Activated naive CD8-positive, alpha-beta T cell (primary cell): Measurements from ENCODE around the gene CRYBB3.

ENCODE experiments used
- H3K27ac Mint-ChIP-seq: one replicate; pipeline ENCODE4 v1.8.0; 2021; ENCODE audit warnings: mixed read lengths
- H3K27me3 Mint-ChIP-seq: one replicate; pipeline ENCODE4 v1.8.0; 2021; ENCODE audit warnings: mixed read lengths
- H3K36me3 Mint-ChIP-seq: one replicate; pipeline ENCODE4 v1.8.0; 2021; ENCODE audit warnings: mixed read lengths
- H3K4me1 Mint-ChIP-seq: one replicate; pipeline ENCODE4 v1.8.0; 2021; ENCODE audit warnings: low read depth, mixed read lengths
- H3K4me3 Mint-ChIP-seq: one replicate; pipeline ENCODE4 v1.8.0; 2021; ENCODE audit warnings: mild to moderate bottlenecking, mixed read lengths
- H3K9me3 Mint-ChIP-seq: one replicate; pipeline ENCODE4 v1.8.0; 2021; ENCODE audit warnings: low read depth, mixed read lengths

The CRYBB3 gene

GRCh38 chr22:25199731-25200520, at the start of gene CRYBB3:
CRYBB3 (plus strand) TSS chr22:25199858; CDS start chr22:25201397, 1,539 bp downstream.
- H3K4me3 Mint-ChIP-seq, result no peak within 1 kb of the TSS
- no peaks in the 10 kb centered on the region for H3K36me3 Mint-ChIP-seq
- no peaks in the 10 kb centered on the region for H3K4me1 Mint-ChIP-seq
- H3K27me3 Mint-ChIP-seq, result no peaks in the 10 kb centered on the region
- no peaks in the 10 kb centered on the region for H3K9me3 Mint-ChIP-seq
- H3K27ac Mint-ChIP-seq, result no peak within 1 kb of the TSS

- Mint-ChIP-seq H3K27me3 (no peaks in the 10 kb centered on the region), H3K4me3 (no peak overlapping the region), H3K4me1 (no peaks in the 10 kb centered on the region), H3K36me3 (no peaks in the 10 kb centered on the region), H3K9me3 (no peaks in the 10 kb centered on the region), H3K27ac (no peak overlapping the region)
Observed at GRCh38 chr22:25153961-25154666, 45.5 kb upstream of the CRYBB3 start.

- no peaks in the 10 kb centered on the region for H3K4me1 Mint-ChIP-seq
- H3K27ac Mint-ChIP-seq, result no peak overlapping the region
- H3K36me3 Mint-ChIP-seq, result no peaks in the 10 kb centered on the region
- H3K4me3 Mint-ChIP-seq, result no peak overlapping the region
- no peaks in the 10 kb centered on the region for H3K27me3 Mint-ChIP-seq
- no peaks in the 10 kb centered on the region for H3K9me3 Mint-ChIP-seq
Observed at GRCh38 chr22:25154667-25154999, 45.0 kb upstream of the CRYBB3 start.

DNA sequence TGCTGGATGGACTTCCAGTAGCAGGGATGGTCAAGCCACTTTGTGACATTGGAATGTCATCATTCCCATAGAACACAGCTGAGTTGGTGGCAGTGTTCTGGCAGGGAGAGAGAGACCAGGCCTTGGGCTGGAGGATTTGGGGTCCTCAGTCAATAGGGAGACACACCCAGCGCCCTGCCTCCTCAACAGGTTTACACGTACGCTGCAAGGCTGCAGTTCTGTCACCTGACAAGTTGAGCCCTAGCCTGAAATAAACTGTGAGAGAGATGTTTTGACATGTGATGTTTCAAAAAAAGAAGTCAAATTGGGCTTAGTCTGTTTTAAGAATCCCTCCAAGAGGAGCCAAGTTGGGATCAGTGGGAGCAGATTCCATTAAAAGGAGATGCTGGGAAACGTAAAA, 42.9 kb upstream of the CRYBB3 start:
- no peaks in the 10 kb centered on the region for H3K9me3 Mint-ChIP-seq
- no peaks in the 10 kb centered on the region for H3K27me3 Mint-ChIP-seq
- H3K4me3 Mint-ChIP-seq, result no peak overlapping the region
- H3K4me1 Mint-ChIP-seq, result no peaks in the 10 kb centered on the region
- H3K36me3 Mint-ChIP-seq, result no peaks in the 10 kb centered on the region
- H3K27ac Mint-ChIP-seq, result no peak overlapping the region

GRCh38 chr22:25159028-25159427, 40.6 kb upstream of the CRYBB3 start:
- no peak overlapping the region for H3K27ac Mint-ChIP-seq
- H3K9me3 Mint-ChIP-seq, result no peaks in the 10 kb centered on the region
- H3K4me1 Mint-ChIP-seq, result no peaks in the 10 kb centered on the region
- no peak overlapping the region for H3K4me3 Mint-ChIP-seq
- H3K27me3 Mint-ChIP-seq, result no peaks in the 10 kb centered on the region
- no peaks in the 10 kb centered on the region for H3K36me3 Mint-ChIP-seq

DNA sequence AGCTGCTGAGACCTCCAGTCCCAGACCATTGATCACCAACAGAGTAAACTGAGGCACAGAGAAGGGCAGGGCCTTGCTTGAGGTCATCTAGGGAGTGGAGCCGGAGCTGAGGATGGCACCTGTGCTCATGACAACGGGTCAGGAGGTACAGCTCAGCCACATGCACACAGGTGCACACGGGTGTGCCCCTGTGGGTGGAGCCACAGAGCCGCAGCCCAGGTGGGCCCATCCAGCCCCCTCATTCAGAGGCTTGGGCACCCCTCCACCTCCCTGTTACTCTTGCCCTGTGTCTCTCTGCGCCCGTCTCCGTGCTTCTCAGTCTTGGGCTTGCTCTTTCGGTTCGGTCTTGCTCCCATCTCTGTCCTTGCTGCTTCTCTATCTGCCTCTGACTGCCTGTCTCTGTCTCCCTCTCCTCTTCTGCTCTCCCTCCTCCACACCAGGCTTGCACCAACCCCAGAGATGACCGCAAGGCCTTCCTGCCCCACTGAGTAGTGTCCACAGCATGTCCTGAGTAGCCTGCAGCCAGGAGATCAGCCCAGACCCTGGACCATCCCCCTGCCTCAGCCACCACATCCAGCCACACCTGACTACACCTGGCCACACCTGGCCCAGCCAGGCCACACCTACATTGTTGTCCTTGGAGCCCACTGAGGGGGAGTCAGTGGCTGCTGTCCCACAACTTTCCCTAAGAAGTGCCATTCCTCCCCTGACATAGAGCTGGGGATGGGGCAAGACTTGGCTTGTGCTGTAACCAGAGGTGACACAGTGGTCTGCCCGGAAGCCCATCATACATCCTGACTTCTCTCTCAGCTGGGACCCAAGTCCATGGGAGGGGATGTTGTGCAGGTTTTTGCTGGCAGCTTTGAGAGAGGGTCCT, 39.3 kb upstream of the CRYBB3 start:
- H3K36me3 Mint-ChIP-seq, result no peaks in the 10 kb centered on the region
- H3K4me1 Mint-ChIP-seq, result no peaks in the 10 kb centered on the region
- H3K27ac Mint-ChIP-seq, result no peak overlapping the region
- H3K27me3 Mint-ChIP-seq, result no peaks in the 10 kb centered on the region
- H3K9me3 Mint-ChIP-seq, result no peaks in the 10 kb centered on the region
- no peak overlapping the region for H3K4me3 Mint-ChIP-seq

GRCh38 chr22:25161017-25161915, 38.4 kb upstream of the CRYBB3 start:
- Mint-ChIP-seq H3K27me3 (no peaks in the 10 kb centered on the region), H3K36me3 (no peaks in the 10 kb centered on the region), H3K9me3 (no peaks in the 10 kb centered on the region), H3K4me1 (no peaks in the 10 kb centered on the region), H3K27ac (peak overlapping the region; percentile 29), H3K4me3 (no peak overlapping the region)

- Mint-ChIP-seq H3K36me3 (no peaks in the 10 kb centered on the region), H3K27ac (no peak overlapping the region), H3K27me3 (no peaks in the 10 kb centered on the region), H3K4me3 (no peak overlapping the region), H3K4me1 (no peaks in the 10 kb centered on the region), H3K9me3 (no peaks in the 10 kb centered on the region)
Observed at GRCh38 chr22:25161916-25162530, 37.6 kb upstream of the CRYBB3 start.

DNA sequence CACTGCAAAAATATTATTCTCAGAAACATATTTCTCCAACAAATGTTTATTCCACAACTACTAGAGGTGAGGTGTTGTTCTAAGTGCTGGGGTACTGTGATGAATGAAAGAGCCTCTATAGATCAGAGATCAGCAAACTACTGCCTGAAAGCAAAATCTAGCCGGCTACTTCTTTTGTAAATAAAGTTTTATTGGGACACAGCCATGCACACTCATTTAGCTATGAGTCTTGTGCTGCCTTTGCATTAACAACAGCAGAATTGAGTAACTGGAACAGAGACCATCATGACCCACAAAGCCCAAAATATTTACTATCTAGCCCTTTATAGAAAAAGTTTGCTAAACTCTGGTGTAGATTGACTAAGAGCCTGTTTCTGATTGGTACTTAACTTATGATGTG, 37.1 kb upstream of the CRYBB3 start:
- no peak overlapping the region for H3K4me3 Mint-ChIP-seq

DNA sequence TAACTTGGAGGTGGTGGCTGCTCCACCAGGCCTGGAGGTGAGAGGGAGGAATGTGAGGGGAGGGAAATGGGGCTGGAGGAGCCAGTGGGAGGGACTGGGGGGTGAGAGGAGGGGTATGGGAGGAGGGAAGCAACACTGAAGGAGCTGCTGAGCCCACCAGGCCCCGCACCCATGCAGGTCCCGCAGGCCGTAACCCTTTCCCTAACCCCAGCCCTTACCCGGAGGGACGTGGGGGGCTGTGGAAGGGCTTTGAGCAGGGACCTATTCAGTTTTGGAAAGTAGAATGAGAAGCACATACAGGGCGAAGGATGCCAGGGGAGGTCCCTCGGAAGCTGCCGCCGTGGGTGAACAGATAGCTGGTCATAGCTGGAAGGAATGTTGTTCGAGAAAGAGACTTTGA, 33.9 kb upstream of the CRYBB3 start:
- no peaks in the 10 kb centered on the region for H3K9me3 Mint-ChIP-seq
- no peaks in the 10 kb centered on the region for H3K36me3 Mint-ChIP-seq
- no peaks in the 10 kb centered on the region for H3K4me1 Mint-ChIP-seq
- no peaks in the 10 kb centered on the region for H3K27me3 Mint-ChIP-seq
- H3K27ac Mint-ChIP-seq, result no peak overlapping the region
- no peak overlapping the region for H3K4me3 Mint-ChIP-seq

More for the DNA sequence above, 37.1 kb upstream of the CRYBB3 start:
- no peaks in the 10 kb centered on the region for H3K36me3 Mint-ChIP-seq
- no peaks in the 10 kb centered on the region for H3K27me3 Mint-ChIP-seq
- no peak overlapping the region for H3K27ac Mint-ChIP-seq
- H3K4me1 Mint-ChIP-seq, result no peaks in the 10 kb centered on the region
- H3K9me3 Mint-ChIP-seq, result no peaks in the 10 kb centered on the region

DNA sequence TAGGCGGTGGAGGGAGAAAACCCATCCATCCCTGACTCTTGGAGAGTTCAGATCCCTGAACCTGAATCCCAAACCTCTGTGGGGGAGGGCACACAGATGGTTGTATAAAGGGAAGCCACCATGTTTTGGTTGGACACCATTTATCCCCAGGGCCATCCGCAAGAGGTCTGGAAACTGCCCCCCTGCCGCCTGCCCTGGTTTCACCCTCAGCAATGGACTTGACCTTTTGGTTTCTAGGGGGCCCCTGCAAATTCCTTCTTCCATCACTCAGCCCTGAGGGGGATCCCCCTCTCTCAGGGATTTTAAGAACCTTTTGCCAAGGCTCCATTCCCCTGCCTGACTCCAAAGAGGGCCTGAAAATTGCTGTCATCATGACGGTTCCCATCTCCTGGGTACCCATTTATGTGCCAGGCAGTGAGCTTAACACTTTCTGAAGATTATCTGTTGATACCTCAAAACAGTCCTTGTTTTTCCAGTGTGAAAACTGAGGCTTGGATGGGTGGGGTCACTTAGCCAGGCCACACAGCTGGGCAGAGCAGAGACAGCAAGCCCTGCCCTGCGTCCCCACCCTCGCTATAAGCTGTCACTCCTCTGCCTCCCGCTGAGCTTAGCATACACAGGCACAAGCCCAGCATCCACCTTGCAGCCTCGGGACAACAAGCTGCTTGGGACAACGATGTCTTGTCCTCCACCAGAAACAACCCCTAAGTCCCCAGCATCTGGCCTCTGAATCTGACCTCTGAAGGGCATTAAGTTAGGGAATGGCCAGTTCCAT, 33.2 kb upstream of the CRYBB3 start:
- no peaks in the 10 kb centered on the region for H3K36me3 Mint-ChIP-seq

DNA sequence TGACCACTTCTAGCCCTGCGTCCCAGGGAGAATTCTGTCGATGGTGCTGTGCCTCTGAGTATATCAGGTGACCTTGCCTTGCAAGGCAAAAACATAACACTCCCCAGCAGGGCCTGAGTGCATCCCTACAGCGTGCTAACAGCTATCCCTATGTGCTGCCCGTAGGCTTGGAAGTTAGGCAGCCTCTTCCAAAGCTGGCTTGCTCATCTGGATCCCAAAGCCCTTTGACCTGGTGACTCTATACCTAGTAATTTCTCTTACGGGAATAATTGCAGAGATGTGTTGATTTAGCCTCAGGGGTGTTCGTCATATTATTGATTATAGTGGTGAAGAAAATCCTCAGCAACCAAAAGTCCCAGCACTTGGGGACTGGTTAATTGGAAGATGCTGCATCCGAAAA, 32.6 kb upstream of the CRYBB3 start:
- no peaks in the 10 kb centered on the region for H3K27me3 Mint-ChIP-seq
- no peaks in the 10 kb centered on the region for H3K4me1 Mint-ChIP-seq
- H3K4me3 Mint-ChIP-seq, result no peak overlapping the region
- no peak overlapping the region for H3K27ac Mint-ChIP-seq
- no peaks in the 10 kb centered on the region for H3K36me3 Mint-ChIP-seq
- no peaks in the 10 kb centered on the region for H3K9me3 Mint-ChIP-seq

More for the DNA sequence above, 33.2 kb upstream of the CRYBB3 start:
- Mint-ChIP-seq H3K27me3 (no peaks in the 10 kb centered on the region), H3K4me1 (no peaks in the 10 kb centered on the region), H3K27ac (no peak overlapping the region), H3K4me3 (no peak overlapping the region), H3K9me3 (no peaks in the 10 kb centered on the region)

DNA sequence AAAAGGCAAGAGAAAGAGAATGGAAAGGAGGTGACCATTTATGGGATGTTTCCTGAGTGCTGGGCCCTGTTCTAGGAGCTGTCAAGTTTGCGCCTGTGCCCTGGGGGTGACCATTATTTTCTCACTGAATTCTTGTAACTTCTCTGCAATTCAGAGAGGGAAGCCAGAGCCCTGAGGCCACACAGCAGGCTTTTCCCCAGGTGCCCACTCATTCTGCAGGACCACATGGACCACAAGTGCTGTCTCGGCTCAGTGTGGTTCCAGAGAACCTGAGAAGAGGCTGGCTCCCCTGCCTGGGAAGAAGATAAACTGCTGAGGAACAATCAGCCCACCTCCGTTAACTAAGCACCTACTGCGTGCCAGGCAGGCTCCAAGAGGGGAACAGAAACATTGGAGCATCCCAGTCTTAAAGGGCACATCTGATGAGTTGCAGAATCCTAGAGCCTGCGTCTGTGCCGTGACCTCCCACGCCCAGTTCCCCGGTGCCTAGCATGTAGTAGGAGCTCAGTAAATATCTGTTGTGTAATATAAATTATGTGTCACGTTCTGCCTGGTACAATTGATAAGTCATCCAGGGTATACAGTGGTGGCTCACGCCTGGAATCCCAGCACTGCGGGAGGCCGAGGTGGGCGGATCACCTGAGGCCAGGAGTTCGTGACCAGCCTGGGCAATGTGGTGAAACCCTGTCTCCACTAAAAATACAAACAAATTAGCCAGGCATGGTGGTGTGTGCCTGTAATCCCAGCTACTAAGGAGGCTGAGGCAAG, 31.6 kb upstream of the CRYBB3 start:
- no peaks in the 10 kb centered on the region for H3K36me3 Mint-ChIP-seq
- H3K4me3 Mint-ChIP-seq, result no peak overlapping the region
- H3K4me1 Mint-ChIP-seq, result no peaks in the 10 kb centered on the region
- no peaks in the 10 kb centered on the region for H3K9me3 Mint-ChIP-seq
- H3K27ac Mint-ChIP-seq, result no peak overlapping the region
- no peaks in the 10 kb centered on the region for H3K27me3 Mint-ChIP-seq
